HepG2 (cell line): ENCODE results near the gene TOE1. TPM values are rescaled to one million over a fixed set of nuclear protein-coding genes. Genes with fewer than 3 reads are reported as not detected.

Experiments used
- ATF7-NPFF ChIP-seq: sonication (generic); formaldehyde crosslinking; IDR thresholded peaks from 2 replicates; pipeline ENCODE4 v1.8.1; 2023; ENCODE audit warnings: mild to moderate bottlenecking, low read depth, missing genetic modification reagents, moderate library complexity
- FOXA3 ChIP-seq: IDR thresholded peaks from 2 replicates; pipeline ENCODE4 v1.6.1; 2016; ENCODE audit warnings: missing genetic modification reagents, missing compliant biosample characterization
- HCFC1 ChIP-seq: fragments of 150-350 bp; IDR thresholded peaks from 2 replicates; pipeline ENCODE4 v1.6.1; 2014; ENCODE audit warnings: low read depth, low read length
- KAT2B ChIP-seq: fragments of 150-350 bp; IDR thresholded peaks from 2 replicates; pipeline ENCODE4 v1.6.1; 2014; ENCODE audit warnings: low read depth, low read length, borderline replicate concordance
- MZF1 ChIP-seq: sonication (generic); formaldehyde crosslinking; IDR thresholded peaks from 2 replicates; pipeline ENCODE4 v1.8.1; 2023; ENCODE audit warnings: mild to moderate bottlenecking, missing genetic modification reagents, borderline replicate concordance
- RAD21 ChIP-seq: fragments of 450-650 bp; formaldehyde crosslinking; IDR thresholded peaks from 2 replicates; pipeline ENCODE4 v1.5.0; 2020; ENCODE audit warnings: mild to moderate bottlenecking
- RFX3 ChIP-seq: IDR thresholded peaks from 2 replicates; pipeline ENCODE4 v1.6.1; 2016; ENCODE audit warnings: missing biosample characterization, missing genetic modification reagents
- SP140L ChIP-seq: sonication (generic); formaldehyde crosslinking; IDR thresholded peaks from 2 replicates; pipeline ENCODE4 v1.4.0; 2020; ENCODE audit warnings: missing genetic modification reagents, borderline replicate concordance
- TGIF2 ChIP-seq: IDR thresholded peaks from 2 replicates; pipeline ENCODE4 v1.6.1; 2016; ENCODE audit warnings: control low read depth, missing compliant biosample characterization
- ZBTB3 ChIP-seq: sonication (generic); formaldehyde crosslinking; IDR thresholded peaks from 2 replicates; pipeline ENCODE4 v1.4.0; 2020; ENCODE audit warnings: low read depth, mild to moderate bottlenecking, moderate library complexity, missing genetic modification reagents, borderline replicate concordance
- ZFP37 ChIP-seq: sonication (generic); formaldehyde crosslinking; IDR thresholded peaks from 2 replicates; pipeline ENCODE4 v1.4.0; 2020; ENCODE audit warnings: missing genetic modification reagents, borderline replicate concordance
- ZNF33A ChIP-seq: sonication (generic); formaldehyde crosslinking; IDR thresholded peaks from 2 replicates; pipeline ENCODE4 v1.5.1; 2020; ENCODE audit warnings: missing genetic modification reagents, mild to moderate bottlenecking, moderate library complexity, borderline replicate concordance
- ZNF549 ChIP-seq: sonication (generic); formaldehyde crosslinking; IDR thresholded peaks from 2 replicates; pipeline ENCODE4 v1.5.0; 2020; ENCODE audit warnings: missing genetic modification reagents
- ZSCAN12 ChIP-seq: sonication (generic); formaldehyde crosslinking; IDR thresholded peaks from 2 replicates; pipeline ENCODE4 v1.9.0; 2021; ENCODE audit warnings: mild to moderate bottlenecking, missing genetic modification reagents
- polyA plus RNA-seq, 8 experiments: library from polyadenylated mRNA; depleted of rRNA in 3 of 8; stranded (reverse) in 7 of 8; unstranded in 1 of 8; fragments of >200 nt; fragmentation: Illumina TruSeq in 4 of 8; extraction: Trizol in 4 of 8; gene quantifications; 2 replicates each; pipeline versions ENCODE4 v1.2.1 to v1.2.3, GENCODE V29; 2011 to 2016; ENCODE audit warnings: low read depth in 4 of 8, missing spikeins in 1 of 8, mixed read lengths in 1 of 8; ENCODE audit not compliant: insufficient read depth in 1 of 8
- total RNA-seq, 5 experiments: library from RNA; depleted of rRNA; stranded (reverse); fragments of >200 nt; fragmentation: Illumina TruSeq; extraction: Trizol; gene quantifications; 2 replicates each; pipeline ENCODE4 v1.2.3, GENCODE V29; 2016; ENCODE audit warnings: low read depth in 1 of 5
- TF ChIP-seq, protein P1 (sequence below): sonication (generic); formaldehyde crosslinking; IDR thresholded peaks from 2 replicates; pipeline ENCODE4 v1.4.0; 2020; ENCODE audit warnings: missing genetic modification reagents, mild to moderate bottlenecking, borderline replicate concordance
- TF ChIP-seq, protein P2 (sequence below): IDR thresholded peaks from 2 replicates; pipeline ENCODE4 v1.6.1; 2018; ENCODE audit warnings: missing genetic modification reagents
- TF ChIP-seq, protein P3 (sequence below): sonication (generic); formaldehyde crosslinking; IDR thresholded peaks from 2 replicates; pipeline ENCODE4 v1.5.0; 2020; ENCODE audit warnings: mild to moderate bottlenecking, missing genetic modification reagents, moderate library complexity
- TF ChIP-seq, protein P4 (sequence below): IDR thresholded peaks from 2 replicates; pipeline ENCODE4 v1.6.1; 2012; ENCODE audit warnings: low read length, improper control_type of control experiment
- TF ChIP-seq, protein P5 (sequence below): fragments of 450-650 bp; IDR thresholded peaks from 2 replicates; pipeline ENCODE4 v1.6.1; 2017

Gene TOE1
- total and polyA plus RNA-seq, 2 of the 13 experiments (the other 11 are each of a cell fraction or from before 2014, with no cell fraction given) = 14.1 to 19.0 TPM

DNA sequence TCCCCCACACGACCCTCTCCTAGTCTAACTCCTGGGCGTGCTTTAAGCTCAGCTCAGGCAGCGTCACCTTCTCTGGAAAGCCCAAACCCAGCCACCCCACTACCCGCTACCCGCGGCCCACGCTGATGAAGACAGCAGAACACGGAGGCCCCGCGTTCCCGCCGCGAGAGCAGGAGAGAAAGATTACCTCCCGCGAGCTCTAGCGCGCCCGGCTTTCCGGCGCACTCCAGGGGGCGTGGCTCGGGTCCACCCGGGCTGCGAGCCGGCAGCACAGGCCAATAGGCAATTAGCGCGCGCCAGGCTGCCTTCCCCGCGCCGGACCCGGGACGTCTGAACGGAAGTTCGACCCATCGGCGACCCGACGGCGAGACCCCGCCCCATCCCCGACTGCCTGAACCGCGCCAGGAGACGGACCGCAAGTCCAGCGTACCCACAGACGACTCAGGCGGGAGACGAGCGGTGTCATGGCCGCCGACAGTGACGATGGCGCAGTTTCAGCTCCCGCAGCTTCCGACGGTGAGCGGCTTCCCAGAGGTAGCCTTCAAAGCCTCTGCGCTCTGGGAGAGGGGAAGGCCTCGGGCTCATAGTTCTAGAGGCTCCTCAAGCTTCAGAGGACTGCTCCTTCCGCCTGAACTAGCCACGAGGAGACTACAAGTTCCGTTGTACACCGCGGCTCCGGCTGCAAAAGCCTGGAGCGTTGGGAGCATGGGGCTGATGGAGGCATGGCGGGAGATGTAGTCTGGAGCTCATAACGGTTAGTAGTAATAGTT, at the start of gene TOE1, which contains the start of gene MUTYH (continued):
- 0 out of 2 replicates have a peak, but pooled peaks have one; percentile 42 for TF ChIP-seq ZBTB3 (CRISPR knock-in tag)
- TF ChIP-seq HCFC1 = peak; percentile 65; the same call in 1 of the 2 replicates
- TF ChIP-seq RFX3 (CRISPR knock-in tag) = no peak
- TF ChIP-seq, protein P1, sequence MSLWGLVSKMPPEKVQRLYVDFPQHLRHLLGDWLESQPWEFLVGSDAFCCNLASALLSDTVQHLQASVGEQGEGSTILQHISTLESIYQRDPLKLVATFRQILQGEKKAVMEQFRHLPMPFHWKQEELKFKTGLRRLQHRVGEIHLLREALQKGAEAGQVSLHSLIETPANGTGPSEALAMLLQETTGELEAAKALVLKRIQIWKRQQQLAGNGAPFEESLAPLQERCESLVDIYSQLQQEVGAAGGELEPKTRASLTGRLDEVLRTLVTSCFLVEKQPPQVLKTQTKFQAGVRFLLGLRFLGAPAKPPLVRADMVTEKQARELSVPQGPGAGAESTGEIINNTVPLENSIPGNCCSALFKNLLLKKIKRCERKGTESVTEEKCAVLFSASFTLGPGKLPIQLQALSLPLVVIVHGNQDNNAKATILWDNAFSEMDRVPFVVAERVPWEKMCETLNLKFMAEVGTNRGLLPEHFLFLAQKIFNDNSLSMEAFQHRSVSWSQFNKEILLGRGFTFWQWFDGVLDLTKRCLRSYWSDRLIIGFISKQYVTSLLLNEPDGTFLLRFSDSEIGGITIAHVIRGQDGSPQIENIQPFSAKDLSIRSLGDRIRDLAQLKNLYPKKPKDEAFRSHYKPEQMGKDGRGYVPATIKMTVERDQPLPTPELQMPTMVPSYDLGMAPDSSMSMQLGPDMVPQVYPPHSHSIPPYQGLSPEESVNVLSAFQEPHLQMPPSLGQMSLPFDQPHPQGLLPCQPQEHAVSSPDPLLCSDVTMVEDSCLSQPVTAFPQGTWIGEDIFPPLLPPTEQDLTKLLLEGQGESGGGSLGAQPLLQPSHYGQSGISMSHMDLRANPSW = no peak; the same call in 1 of the 2 replicates
- TF ChIP-seq, protein P2, sequence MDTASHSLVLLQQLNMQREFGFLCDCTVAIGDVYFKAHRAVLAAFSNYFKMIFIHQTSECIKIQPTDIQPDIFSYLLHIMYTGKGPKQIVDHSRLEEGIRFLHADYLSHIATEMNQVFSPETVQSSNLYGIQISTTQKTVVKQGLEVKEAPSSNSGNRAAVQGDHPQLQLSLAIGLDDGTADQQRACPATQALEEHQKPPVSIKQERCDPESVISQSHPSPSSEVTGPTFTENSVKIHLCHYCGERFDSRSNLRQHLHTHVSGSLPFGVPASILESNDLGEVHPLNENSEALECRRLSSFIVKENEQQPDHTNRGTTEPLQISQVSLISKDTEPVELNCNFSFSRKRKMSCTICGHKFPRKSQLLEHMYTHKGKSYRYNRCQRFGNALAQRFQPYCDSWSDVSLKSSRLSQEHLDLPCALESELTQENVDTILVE (CRISPR knock-in tag) = peak; percentile 79
- TF ChIP-seq, protein P3, sequence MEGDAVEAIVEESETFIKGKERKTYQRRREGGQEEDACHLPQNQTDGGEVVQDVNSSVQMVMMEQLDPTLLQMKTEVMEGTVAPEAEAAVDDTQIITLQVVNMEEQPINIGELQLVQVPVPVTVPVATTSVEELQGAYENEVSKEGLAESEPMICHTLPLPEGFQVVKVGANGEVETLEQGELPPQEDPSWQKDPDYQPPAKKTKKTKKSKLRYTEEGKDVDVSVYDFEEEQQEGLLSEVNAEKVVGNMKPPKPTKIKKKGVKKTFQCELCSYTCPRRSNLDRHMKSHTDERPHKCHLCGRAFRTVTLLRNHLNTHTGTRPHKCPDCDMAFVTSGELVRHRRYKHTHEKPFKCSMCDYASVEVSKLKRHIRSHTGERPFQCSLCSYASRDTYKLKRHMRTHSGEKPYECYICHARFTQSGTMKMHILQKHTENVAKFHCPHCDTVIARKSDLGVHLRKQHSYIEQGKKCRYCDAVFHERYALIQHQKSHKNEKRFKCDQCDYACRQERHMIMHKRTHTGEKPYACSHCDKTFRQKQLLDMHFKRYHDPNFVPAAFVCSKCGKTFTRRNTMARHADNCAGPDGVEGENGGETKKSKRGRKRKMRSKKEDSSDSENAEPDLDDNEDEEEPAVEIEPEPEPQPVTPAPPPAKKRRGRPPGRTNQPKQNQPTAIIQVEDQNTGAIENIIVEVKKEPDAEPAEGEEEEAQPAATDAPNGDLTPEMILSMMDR (CRISPR knock-in tag) = peak; percentile 24; the same call in 1 of the 2 replicates
- peak; percentile 56 for TF ChIP-seq RAD21 (CRISPR knock-in tag)
- TF ChIP-seq ZSCAN12 (CRISPR knock-in tag) = no peak
- peak; percentile 93 for TF ChIP-seq ATF7-NPFF (CRISPR knock-in tag)
- TF ChIP-seq ZNF549 (CRISPR knock-in tag) = no peak
- TF ChIP-seq, protein P4, sequence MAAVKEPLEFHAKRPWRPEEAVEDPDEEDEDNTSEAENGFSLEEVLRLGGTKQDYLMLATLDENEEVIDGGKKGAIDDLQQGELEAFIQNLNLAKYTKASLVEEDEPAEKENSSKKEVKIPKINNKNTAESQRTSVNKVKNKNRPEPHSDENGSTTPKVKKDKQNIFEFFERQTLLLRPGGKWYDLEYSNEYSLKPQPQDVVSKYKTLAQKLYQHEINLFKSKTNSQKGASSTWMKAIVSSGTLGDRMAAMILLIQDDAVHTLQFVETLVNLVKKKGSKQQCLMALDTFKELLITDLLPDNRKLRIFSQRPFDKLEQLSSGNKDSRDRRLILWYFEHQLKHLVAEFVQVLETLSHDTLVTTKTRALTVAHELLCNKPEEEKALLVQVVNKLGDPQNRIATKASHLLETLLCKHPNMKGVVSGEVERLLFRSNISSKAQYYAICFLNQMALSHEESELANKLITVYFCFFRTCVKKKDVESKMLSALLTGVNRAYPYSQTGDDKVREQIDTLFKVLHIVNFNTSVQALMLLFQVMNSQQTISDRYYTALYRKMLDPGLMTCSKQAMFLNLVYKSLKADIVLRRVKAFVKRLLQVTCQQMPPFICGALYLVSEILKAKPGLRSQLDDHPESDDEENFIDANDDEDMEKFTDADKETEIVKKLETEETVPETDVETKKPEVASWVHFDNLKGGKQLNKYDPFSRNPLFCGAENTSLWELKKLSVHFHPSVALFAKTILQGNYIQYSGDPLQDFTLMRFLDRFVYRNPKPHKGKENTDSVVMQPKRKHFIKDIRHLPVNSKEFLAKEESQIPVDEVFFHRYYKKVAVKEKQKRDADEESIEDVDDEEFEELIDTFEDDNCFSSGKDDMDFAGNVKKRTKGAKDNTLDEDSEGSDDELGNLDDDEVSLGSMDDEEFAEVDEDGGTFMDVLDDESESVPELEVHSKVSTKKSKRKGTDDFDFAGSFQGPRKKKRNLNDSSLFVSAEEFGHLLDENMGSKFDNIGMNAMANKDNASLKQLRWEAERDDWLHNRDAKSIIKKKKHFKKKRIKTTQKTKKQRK = no peak
- 0 out of 2 replicates have a peak, but pooled peaks have one; percentile 29 for TF ChIP-seq FOXA3 (CRISPR knock-in tag)
- no peak for TF ChIP-seq KAT2B
- TF ChIP-seq MZF1 (CRISPR knock-in tag) = no peak
- no peak for TF ChIP-seq TGIF2
- 0 out of 2 replicates have a peak, but pooled peaks have one; percentile 35 for TF ChIP-seq ZNF33A (CRISPR knock-in tag)
- TF ChIP-seq SP140L = no peak
- no peak for TF ChIP-seq ZFP37 (CRISPR knock-in tag)
- TF ChIP-seq, protein P5, sequence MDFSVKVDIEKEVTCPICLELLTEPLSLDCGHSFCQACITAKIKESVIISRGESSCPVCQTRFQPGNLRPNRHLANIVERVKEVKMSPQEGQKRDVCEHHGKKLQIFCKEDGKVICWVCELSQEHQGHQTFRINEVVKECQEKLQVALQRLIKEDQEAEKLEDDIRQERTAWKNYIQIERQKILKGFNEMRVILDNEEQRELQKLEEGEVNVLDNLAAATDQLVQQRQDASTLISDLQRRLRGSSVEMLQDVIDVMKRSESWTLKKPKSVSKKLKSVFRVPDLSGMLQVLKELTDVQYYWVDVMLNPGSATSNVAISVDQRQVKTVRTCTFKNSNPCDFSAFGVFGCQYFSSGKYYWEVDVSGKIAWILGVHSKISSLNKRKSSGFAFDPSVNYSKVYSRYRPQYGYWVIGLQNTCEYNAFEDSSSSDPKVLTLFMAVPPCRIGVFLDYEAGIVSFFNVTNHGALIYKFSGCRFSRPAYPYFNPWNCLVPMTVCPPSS = no peak
